Measurements from ENCODE around the gene FGF11. TPM values are rescaled to one million over a fixed set of nuclear protein-coding genes. Genes with fewer than 3 reads are reported as not detected.

Gene FGF11
- not detected in 2 replicates for total RNA-seq (2014; rRNA removed; shearing (Covaris generic))

DNA sequence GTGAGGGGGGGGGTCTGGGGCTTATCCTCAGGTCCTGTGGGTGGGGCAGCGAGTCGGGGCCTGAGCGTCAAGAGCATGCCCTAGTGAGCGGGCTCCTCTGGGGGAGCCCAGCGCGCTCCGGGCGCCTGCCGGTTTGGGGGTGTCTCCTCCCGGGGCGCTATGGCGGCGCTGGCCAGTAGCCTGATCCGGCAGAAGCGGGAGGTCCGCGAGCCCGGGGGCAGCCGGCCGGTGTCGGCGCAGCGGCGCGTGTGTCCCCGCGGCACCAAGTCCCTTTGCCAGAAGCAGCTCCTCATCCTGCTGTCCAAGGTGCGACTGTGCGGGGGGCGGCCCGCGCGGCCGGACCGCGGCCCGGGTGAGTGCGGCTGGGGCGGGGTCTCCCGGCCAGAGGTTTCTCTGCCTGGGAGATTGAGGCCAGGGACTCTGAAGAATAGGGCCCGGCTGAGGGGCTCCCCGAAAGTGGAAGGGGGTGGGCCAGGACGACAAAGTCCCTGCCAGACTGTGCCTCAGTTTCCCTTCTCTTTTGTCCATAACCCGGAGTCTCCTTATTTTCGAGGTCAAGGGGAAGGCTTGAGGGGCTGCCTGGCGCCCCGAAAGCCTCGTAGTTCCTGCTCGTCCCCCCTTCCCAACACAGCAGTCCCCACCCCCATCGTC, at the start of gene FGF11:
FGF11 (plus strand) TSS at position 51 of the 651 bp plus-strand sequence; CDS start at position 160, 109 bp downstream.
- H3K4me1 ChIP-seq (replicated peaks), result peaks cover 34% of the 10 kb centered on the region
- no peak within 1 kb of the TSS for H3K4me3 ChIP-seq
- H3K9me3 ChIP-seq (replicated peaks), result no peaks in the 10 kb centered on the region
- no peak for DNase-seq (ENCODE audit: low read depth in 1 of 2, low spot score in 2 of 2)
- H3K27me3 ChIP-seq (replicated peaks), result peaks cover 51% of the 10 kb centered on the region
- H3K36me3 ChIP-seq, result no peaks in the 10 kb centered on the region
- H3K27ac ChIP-seq, result no peak within 1 kb of the TSS

DNA sequence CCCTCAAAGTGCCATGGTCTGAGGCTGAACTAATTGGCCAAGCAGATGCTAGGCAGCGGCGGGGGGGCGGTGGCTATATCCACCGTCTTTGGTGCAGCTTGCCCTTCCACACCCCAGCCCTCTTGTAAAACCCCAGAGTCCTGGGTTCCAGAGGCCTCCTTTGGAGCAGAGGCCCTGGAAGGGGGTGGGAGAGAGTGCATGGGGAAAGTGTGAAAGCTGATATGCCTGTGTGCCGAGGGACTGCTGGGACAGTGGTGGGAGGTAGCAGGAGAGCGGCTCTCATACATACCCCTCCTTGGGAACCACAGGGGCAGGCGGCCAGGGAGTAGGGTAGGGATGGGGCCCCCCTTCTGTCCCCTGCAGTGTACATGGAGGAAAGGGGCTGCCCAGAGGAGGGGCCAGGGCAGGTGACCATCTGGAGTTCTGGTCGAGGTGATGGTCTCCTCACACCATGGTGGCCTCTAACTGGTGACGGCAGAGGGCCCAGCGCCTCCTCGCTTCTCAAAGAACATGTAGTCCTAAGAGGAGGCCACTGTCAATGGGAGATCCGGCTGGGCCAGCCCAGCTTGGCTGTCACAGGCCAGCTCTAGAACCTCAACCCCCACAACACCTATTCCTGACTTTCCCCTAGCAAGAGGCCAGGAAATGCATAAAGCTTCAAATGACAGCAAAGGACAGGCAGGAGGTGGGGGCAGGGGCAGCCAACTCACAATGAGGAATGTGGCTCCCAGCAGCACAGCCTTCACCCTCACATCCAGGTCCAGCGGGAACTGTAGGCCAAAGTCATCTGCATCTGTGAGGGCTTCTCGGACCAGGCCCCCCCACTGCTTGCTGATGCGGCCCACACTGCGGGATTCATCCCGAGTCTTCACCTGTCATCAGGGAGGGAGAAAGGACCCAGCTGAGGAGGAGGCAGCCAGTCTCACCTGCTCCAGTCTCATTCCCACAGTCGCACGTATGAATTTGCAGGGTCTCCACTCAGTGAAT, 49.1 kb upstream of the FGF11 start:
- peaks cover 12% of the 10 kb centered on the region for H3K36me3 ChIP-seq
- H3K27ac ChIP-seq, result no peak overlapping the region
- no peaks in the 10 kb centered on the region for H3K27me3 ChIP-seq (replicated peaks)
- H3K4me3 ChIP-seq, result no peak overlapping the region
- H3K4me1 ChIP-seq (replicated peaks), result peaks cover 14% of the 10 kb centered on the region
- H3K9me3 ChIP-seq (replicated peaks), result no peaks in the 10 kb centered on the region
- no peak for DNase-seq (ENCODE audit: low read depth in 1 of 2, low spot score in 2 of 2)

DNA sequence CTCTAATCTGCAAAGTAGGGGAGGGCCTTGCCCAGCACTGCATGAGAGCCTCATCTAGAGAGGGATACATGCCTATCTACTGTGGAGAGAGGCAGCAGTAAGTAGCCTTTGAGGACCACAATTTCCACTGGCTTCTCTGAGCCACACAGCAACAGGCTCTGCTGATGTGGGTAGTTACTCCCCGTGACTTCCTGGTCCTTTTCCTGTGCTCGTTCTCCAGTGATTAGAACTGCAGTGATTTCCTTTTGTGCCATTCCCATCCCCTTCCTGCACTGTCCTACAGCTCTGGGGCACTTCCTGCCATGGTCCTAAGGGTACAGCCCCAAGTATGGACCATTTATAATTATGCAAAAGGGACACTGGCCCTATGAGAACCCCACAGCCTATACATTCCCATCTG, 48.0 kb upstream of the FGF11 start:
- Histone ChIP-seq H3K36me3 (peaks cover 12% of the 10 kb centered on the region), H3K27me3 (replicated peaks) (no peaks in the 10 kb centered on the region), H3K9me3 (replicated peaks) (no peaks in the 10 kb centered on the region), H3K4me1 (replicated peaks) (peaks cover 15% of the 10 kb centered on the region), H3K4me3 (no peak overlapping the region), H3K27ac (no peak overlapping the region)
- DNase-seq (ENCODE audit: low read depth in 1 of 2, low spot score in 2 of 2), result no peak

DNA sequence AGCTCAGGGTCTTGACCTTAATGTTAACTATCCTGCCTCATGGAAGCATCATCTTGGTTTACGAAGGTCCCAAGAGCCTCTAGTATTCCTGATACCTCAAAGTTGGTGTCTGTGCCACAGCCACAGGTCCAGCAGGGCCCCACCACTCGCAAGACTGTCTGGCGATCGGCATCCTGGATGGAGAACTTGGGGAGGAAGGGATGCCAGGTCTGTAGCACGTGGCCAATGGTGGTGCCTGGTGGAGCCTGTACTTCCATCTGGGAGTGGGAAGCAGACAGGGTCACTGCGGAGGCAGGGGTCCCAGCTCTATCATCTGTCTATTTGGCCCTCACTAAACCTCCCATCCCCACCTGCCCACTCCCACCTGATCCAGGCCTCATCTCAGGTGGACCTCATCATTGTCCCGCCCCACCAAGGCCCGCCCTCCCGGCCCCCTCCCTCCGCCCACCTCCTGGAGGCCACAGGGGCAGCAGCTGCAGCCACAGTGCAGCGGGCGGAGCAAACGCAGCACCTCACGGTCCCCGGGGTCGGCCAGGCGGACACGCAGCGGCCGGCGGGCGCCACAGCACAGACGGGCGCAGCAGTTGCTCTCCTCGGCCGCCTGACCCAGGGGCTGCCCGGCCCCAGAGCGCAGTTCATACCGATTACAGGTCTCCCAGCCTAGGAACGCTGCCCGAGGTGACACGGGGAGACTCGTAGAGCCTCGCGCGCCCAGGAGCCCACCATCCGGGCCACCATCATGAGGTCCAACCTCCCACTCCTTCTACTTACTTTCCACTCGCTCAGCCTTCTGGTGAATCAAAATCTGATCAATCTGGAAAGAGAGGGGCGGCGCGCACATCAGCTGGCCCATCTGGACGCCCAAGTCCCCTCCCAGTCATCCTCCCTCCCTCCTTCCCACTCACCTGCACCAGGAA, 46.4 kb upstream of the FGF11 start:
- Histone ChIP-seq H3K36me3 (peaks cover 12% of the 10 kb centered on the region), H3K27me3 (replicated peaks) (no peaks in the 10 kb centered on the region), H3K4me1 (replicated peaks) (peaks cover 15% of the 10 kb centered on the region), H3K27ac (no peak overlapping the region), H3K9me3 (replicated peaks) (no peaks in the 10 kb centered on the region), H3K4me3 (peak overlapping the region; percentile 56)
- DNase-seq (ENCODE audit: low read depth in 1 of 2, low spot score in 2 of 2), result no peak

DNA sequence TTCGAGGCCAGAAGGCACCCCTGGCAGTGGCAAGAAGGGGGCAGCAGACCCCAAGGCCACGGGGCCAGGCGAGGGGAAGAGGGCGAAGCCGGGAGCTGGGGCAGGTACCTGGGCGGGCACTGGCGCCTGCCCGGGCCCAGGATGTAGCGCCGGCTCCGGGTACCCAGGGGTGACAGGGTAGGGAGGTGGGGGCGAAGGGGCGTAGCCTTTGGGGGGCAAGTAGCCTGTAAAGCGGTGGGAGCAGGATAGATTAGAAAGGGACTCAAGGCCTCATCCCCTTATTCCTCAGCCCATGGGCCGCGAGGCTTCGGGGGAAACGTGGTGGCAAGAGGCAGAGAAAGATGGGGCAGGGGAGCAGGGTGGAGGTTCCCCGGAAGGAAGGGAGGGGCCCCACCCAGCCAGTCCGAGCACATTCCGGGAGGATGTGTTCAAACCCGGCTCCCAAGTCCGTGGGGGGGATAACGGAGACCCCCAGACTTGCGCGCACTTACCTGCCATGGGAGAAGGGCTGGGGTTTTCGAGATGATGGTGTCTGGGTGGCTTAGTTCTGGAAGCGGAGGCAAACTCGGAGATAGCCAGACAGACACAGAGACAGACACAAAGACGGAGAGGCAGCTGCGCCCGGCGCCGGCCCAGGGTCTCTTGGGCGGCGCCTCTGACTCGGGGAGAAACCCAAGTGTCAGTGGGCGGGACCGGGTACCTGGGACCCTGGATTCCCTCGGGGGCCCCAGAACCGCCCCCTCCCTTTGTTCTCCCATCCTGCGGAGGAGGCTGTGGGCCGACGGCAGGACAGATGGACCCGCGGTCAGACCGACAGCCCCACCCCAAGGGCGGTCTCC, 45.5 kb upstream of the FGF11 start:
- Histone ChIP-seq H3K4me1 (replicated peaks) (peaks cover 15% of the 10 kb centered on the region), H3K27me3 (replicated peaks) (no peaks in the 10 kb centered on the region), H3K4me3 (peak overlapping the region; percentile 56), H3K36me3 (peaks cover 12% of the 10 kb centered on the region), H3K9me3 (replicated peaks) (no peaks in the 10 kb centered on the region), H3K27ac (0 out of 2 replicates have a peak overlapping the region, but pooled peaks have one; percentile 19)
- DNase-seq (ENCODE audit: low read depth in 1 of 2, low spot score in 2 of 2), result peak in 1 of 2 experiments; percentile 33

DNA sequence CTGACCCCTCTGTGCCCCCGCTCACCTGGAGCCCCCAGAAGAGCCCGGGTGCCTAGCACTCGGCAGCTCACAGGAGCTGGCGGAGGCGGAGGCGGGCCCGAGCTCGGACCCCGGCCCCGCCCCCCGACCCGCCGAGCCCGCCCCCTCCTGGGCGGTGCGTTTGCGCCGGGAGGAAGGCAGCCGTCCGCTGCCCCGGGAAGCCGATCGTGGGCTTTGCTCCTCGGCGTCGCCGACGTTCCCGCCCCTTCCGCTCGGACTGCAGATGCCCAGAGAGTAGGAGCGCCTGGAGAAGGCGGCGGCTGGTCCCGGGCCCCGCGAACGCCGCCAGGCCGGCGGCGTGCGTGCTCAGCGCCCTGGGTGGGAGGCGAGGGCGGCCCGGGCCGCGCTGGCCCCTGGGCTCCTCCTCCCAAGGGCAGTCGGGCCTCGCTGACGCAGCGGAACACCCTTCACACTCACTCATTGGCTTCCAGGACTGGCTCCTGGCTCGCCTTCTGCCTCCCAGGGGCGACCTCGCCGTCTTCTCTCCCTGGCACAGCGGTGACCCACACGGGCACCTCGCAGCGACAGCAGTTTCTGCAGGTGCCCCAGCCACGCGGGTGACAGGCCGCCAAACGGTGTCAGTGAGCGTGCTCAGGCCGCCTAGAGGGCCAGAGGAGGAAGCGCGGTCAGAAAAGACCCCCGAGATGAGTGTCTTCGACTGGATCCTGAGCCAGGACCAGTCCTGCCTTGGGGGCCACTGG, 44.7 kb upstream of the FGF11 start, which contains the start of gene PLSCR3:
PLSCR3 (minus strand) TSS at position 74 of the 740 bp plus-strand sequence. CDS start 415 bp downstream, outside the sequence.
- H3K27ac ChIP-seq, result peak within 1 kb of the TSS; percentile 59
- peak; percentile 85 to 89 for DNase-seq (ENCODE audit: low read depth in 1 of 2, low spot score in 2 of 2)
- peaks cover 12% of the 10 kb centered on the region for H3K36me3 ChIP-seq
- no peaks in the 10 kb centered on the region for H3K9me3 ChIP-seq (replicated peaks)
- H3K4me3 ChIP-seq, result peak within 1 kb of the TSS; percentile 56
- peaks cover 15% of the 10 kb centered on the region for H3K4me1 ChIP-seq (replicated peaks)
- H3K27me3 ChIP-seq (replicated peaks), result no peaks in the 10 kb centered on the region

DNA sequence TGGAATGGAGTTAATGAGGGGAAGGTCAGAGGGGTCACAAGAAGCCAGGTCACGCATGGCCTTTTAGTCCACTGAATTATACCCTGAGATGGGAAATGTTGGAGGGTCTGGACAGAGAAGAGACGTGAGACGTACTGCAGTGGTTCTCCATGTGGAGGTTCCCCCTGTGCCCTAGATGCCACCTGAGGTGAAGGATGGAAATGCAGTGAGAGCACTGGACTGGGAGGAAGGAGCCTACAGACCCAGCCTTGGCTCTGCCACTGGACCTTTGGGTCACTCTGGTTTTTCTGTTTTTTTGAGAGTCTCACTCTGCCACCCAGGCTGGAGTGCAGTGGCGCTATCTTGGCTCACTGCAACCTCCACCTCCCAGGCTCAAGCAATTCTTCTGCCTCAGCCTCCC, 43.2 kb upstream of the FGF11 start:
- no peaks in the 10 kb centered on the region for H3K27me3 ChIP-seq (replicated peaks)
- no peaks in the 10 kb centered on the region for H3K9me3 ChIP-seq (replicated peaks)
- H3K36me3 ChIP-seq, result peaks cover 4% of the 10 kb centered on the region; the same call in 1 of the 2 replicates
- H3K4me3 ChIP-seq, result no peak overlapping the region
- DNase-seq (ENCODE audit: low read depth in 1 of 2, low spot score in 2 of 2), result no peak
- H3K4me1 ChIP-seq (replicated peaks), result peaks cover 20% of the 10 kb centered on the region
- H3K27ac ChIP-seq, result no peak overlapping the region

DNA sequence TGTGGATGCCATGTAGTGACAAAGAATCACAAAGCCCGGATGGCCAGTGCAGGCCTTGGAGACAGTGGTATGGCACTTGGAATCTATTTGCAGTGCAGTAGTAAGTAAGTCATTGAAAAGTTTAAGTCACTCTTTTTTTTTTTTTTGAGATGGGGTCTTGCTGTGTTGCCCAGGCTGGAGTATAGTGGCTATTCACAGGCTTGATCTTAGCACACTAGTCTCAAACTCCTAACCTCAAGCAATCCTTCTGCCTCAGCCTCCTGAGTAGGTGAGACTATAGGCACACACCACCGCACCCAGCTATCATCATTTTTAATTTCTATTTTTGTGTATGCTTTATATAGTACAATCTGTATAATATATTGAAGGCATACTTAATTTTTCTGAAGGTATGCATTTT, 40.7 kb upstream of the FGF11 start:
- no peak overlapping the region for H3K27ac ChIP-seq

DNA sequence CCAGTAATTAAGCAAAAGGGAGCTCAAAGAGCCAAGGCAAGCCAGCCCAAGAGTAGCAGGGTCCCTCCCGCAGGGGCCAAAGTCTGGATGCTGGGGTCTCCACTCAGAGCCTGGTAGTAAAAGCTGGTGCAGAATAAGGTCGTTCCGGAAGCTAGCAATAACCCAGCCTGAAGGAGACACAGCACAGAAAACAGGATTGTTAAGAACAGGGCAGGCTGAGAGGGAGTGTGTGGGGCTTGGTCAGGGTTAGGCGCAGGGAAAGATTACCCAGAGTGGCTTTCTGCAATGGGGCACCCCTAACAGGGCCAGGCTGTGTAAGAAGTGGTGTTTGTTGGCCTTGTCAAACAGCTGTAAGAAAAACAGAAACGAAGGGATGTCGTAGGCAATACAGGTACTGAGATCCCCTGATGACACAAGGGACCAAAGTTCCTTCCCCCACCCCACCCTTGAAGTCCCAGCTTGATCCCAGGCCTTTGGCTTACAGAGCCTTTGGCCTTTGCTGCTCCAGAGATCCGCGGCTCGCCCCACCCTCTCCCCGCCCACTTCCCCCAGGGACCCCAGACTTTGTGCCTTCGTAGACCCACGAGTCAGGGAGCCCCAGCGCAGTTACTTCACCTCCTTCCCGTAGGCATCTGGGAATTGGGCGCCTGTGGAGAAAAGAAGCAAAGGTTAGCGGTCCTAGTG, 36.1 kb upstream of the FGF11 start:
- Histone ChIP-seq H3K36me3 (no peaks in the 10 kb centered on the region), H3K4me3 (peak overlapping the region; percentile 59), H3K9me3 (replicated peaks) (no peaks in the 10 kb centered on the region), H3K4me1 (replicated peaks) (peaks cover 22% of the 10 kb centered on the region), H3K27ac (peak overlapping the region; percentile 17; the same call in 1 of the 2 replicates), H3K27me3 (replicated peaks) (no peaks in the 10 kb centered on the region)
- DNase-seq (ENCODE audit: low read depth in 1 of 2, low spot score in 2 of 2), result no peak

More for the DNA sequence above, 40.7 kb upstream of the FGF11 start:
- Histone ChIP-seq H3K4me3 (no peak overlapping the region), H3K36me3 (no peaks in the 10 kb centered on the region), H3K27me3 (replicated peaks) (no peaks in the 10 kb centered on the region), H3K4me1 (replicated peaks) (peaks cover 24% of the 10 kb centered on the region), H3K9me3 (replicated peaks) (no peaks in the 10 kb centered on the region)
- DNase-seq (ENCODE audit: low read depth in 1 of 2, low spot score in 2 of 2), result no peak

DNA sequence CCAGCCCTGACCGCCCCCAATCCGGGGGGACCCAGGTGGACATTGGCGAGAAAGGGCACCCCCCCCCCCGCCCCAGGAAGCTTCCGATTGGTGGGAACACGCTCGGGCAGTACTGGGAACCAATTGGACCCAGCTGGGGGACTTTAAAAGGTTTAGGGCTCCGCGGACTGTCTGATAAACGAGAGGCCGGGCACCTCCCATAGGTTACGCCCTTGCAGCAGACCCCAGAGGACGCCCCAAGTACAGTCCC, 35.7 kb upstream of the FGF11 start:
- Histone ChIP-seq H3K36me3 (no peaks in the 10 kb centered on the region), H3K27me3 (replicated peaks) (no peaks in the 10 kb centered on the region), H3K4me1 (replicated peaks) (peaks cover 22% of the 10 kb centered on the region), H3K4me3 (peak overlapping the region; percentile 59), H3K9me3 (replicated peaks) (no peaks in the 10 kb centered on the region), H3K27ac (peak overlapping the region; percentile 17; the same call in 1 of the 2 replicates)
- no peak for DNase-seq (ENCODE audit: low read depth in 1 of 2, low spot score in 2 of 2)

DNA sequence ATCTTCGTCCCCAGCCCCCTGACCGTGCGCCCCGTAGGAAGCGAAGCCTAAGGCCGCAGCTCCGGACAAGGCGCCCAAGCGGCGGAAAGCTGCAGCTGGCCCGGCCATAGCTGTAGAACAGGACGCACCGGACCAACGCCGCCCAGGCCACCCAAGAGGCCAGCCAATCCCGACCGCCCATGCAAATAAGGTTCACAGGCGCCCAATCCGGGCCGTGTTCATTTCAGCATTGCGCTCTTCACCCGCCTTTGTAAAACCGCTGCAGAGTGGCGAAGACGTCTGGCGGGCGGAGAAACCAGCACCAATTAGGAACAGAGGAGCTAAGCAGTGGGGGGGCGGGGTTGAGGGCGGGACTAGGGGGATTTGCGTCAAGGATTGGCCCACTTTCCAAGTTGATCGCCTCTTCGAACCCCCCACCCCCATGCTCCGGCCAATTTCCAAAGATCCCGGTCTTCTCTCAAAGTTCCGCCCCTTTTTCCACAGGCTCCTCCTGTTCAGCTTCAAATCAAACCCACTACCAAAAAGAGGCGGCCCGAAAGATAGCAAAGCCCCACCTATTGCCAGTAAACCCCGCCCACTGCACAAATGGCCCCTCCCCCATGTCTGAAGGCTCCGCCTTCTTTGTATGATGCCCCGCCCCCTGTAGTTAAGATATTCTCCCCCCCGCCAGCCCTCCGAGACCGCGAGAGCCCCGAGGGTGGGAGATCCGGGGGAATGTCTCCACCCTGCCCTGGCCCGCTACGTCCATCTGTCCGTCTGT, 35.2 kb upstream of the FGF11 start, which contains the start of gene TMEM256:
TMEM256 (minus strand) TSS at position 121 of the 760 bp plus-strand sequence; CDS start at position 108, 13 bp downstream.
- H3K27me3 ChIP-seq (replicated peaks), result no peaks in the 10 kb centered on the region
- H3K36me3 ChIP-seq, result no peaks in the 10 kb centered on the region
- no peaks in the 10 kb centered on the region for H3K9me3 ChIP-seq (replicated peaks)
- peak within 1 kb of the TSS; percentile 17; the same call in 1 of the 2 replicates for H3K27ac ChIP-seq
- peak within 1 kb of the TSS; percentile 59 for H3K4me3 ChIP-seq
- peaks cover 22% of the 10 kb centered on the region for H3K4me1 ChIP-seq (replicated peaks)
- peak; percentile 98 for DNase-seq (ENCODE audit: low read depth in 1 of 2, low spot score in 2 of 2)
